Bronchus fibroblast of lung (primary cell): ENCODE results near the gene PFKFB4. TPM values are rescaled to one million over a fixed set of nuclear protein-coding genes. Genes with fewer than 3 reads are reported as not detected.

ENCODE experiments used
- total RNA-seq: library from RNA; depleted of rRNA; stranded (reverse); fragments of >200 nt; gene quantifications from 2 replicates; pipeline ENCODE4 v1.2.3, GENCODE V29; 2015

PFKFB4 gene
- total RNA-seq, result 8.9 and 12.3 TPM in 2 replicates

GRCh38 chr3:48556796-48557626, at the start of gene PFKFB4:
Gene PFKFB4, minus strand, starts transcription at chr3:48556803. Its CDS starts 26 bp downstream, at chr3:48556777.

GRCh38 chr3:48595075-48595525, 38.5 kb upstream of the PFKFB4 start, which contains the start of gene COL7A1:
Gene COL7A1, minus strand, starts transcription at chr3:48595329. Its CDS starts 170 bp downstream, at chr3:48595159.

GRCh38 chr3:48563382-48563918, 6.8 kb upstream of the PFKFB4 start, which contains the start of gene UCN2:
Gene UCN2, minus strand, starts transcription at chr3:48563781. Its CDS starts 657 bp downstream, at chr3:48563124.

DNA sequence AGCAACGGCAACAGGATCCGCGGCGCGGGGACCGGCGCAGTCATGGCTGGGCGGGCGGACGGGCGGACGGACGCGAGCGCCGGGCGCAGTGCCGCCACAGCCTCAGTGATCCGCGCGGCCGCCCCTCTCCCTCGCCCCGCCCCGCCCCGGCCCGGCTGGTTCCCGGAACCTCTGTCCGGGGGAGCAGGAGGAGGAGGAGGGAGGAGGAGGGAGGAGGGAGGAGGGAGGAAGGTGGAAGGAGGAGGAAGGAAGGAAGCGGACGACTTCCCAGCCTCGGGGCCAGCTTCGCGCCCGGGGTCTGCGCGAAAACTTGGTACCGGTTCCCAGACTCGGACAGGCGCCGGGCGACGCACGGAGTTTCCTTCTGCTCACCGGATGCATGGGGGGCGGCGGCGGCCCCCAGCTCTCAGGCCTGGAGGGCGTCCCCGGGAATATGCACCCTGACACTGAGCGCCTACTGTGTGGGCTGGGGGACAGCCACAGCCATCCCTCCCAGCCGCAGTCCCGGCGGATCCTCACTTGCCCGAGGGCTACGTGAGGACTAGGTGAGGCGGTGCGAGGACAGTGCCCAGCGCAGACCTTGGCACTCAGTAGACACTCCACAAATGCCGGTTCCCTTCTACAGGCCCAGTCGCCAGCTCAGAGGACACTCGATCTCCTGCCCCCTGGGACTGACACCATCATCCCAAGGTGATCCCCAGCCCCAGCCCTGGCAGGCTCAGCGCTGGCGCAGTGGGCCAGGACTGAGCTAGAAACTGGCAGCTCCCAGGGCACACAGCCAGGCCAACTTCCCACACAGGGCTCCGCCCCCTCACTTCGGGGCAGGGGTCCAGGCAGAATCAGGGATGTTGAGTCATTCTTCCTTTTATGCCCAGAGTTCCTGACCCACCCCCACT, 52.3 kb downstream of the PFKFB4 start, which contains the start of gene SHISA5:
Gene SHISA5 (minus strand): TSS at position 124 of the 896 bp plus-strand sequence. CDS start 80 bp downstream, at position 44.

Other genes with a start within 250 kb of the PFKFB4 start
- gene SPINK8, start 223.1 kb downstream of the PFKFB4 start, total RNA-seq, result not detected in 2 replicates
- gene FBXW12, start 184.6 kb downstream of the PFKFB4 start, total RNA-seq, result not detected in 2 replicates
- 23.3 and 32.1 TPM in 2 replicates for gene PLXNB1, start 126.7 kb downstream of the PFKFB4 start, total RNA-seq
- gene CCDC51, start 116.7 kb downstream of the PFKFB4 start, total RNA-seq, result 17.0 and 18.9 TPM in 2 replicates
- 317 and 443 TPM in 2 replicates for gene TMA7, start 116.5 kb downstream of the PFKFB4 start, total RNA-seq
- gene ATRIP, start 110.1 kb downstream of the PFKFB4 start, total RNA-seq, result 8.1 and 9.4 TPM in 2 replicates
- 157 and 171 TPM in 2 replicates for gene SHISA5, start 52.6 kb downstream of the PFKFB4 start, total RNA-seq
- 1.7 and 1.9 TPM in 2 replicates for gene UCN2, start 7.0 kb upstream of the PFKFB4 start, total RNA-seq
- 22.1 and 29.3 TPM in 2 replicates for gene COL7A1, start 38.5 kb upstream of the PFKFB4 start, total RNA-seq
- 311 and 400 TPM in 2 replicates for gene UQCRC1, start 52.8 kb upstream of the PFKFB4 start, total RNA-seq
- not detected in 2 replicates for gene TMEM89, start 65.0 kb upstream of the PFKFB4 start, total RNA-seq
- 27.2 and 35.1 TPM in 2 replicates for gene SLC26A6, start 78.7 kb upstream of the PFKFB4 start, total RNA-seq
- 1.3 and 2.7 TPM in 2 replicates for gene CELSR3, start 106.1 kb upstream of the PFKFB4 start, total RNA-seq
- 19.8 and 25.9 TPM in 2 replicates for gene NCKIPSD, start 129.1 kb upstream of the PFKFB4 start, total RNA-seq
- 70.3 and 83.2 TPM in 2 replicates for gene IP6K2, start 160.4 kb upstream of the PFKFB4 start, total RNA-seq